CD4-positive, alpha-beta T cell treated with Interleukin-6 for 4 hours (primary cell): ENCODE results near the gene GAB4.
"Not testable (repeated sequence)": the region's sequence is repeated elsewhere in the genome, so short reads cannot be mapped to it uniquely, and the experiment has no call there.

Source experiments
- DNase-seq: peaks from one replicate; pipeline ENCODE4 v3.0.0-alpha.2; 2020; ENCODE audit warnings: mixed read lengths

The GAB4 gene, protein sequence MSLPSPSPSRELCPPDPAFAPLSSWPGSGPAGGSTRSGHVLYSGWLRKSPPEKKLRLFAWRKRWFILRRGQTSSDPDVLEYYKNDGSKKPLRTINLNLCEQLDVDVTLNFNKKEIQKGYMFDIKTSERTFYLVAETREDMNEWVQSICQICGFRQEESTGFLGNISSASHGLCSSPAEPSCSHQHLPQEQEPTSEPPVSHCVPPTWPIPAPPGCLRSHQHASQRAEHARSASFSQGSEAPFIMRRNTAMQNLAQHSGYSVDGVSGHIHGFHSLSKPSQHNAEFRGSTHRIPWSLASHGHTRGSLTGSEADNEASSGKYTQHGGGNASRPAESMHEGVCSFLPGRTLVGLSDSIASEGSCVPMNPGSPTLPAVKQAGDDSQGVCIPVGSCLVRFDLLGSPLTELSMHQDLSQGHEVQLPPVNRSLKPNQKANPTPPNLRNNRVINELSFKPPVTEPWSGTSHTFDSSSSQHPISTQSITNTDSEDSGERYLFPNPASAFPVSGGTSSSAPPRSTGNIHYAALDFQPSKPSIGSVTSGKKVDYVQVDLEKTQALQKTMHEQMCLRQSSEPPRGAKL

GRCh38 chr22:17007852-17008731, at the start of gene GAB4:
TSS of gene GAB4 (minus strand) at chr22:17008222. CDS start at chr22:17008114, 108 bp downstream.
- DNase-seq = no peak

DNA sequence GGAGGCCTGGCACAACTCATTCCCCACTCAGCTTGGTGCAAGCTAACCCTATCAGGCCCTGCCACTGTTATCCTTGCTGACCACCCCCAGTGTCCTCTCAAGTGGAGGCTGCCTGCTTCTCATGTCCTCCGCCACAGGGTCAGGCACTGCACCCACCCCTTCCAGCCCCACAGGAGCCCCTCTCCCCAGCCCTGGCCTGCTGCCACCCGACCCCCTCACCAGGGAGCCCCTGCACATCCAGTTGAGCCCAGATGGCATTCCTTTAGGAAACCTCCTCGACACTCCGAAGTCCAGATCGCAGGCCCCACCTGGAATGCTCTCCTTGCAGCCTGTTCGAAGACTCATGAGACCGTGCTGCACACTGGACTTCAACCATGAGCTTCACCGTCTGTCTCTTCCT, 48.8 kb upstream of the GAB4 start:
- DNase-seq = no peak

- no peak for DNase-seq
Measured at GRCh38 chr22:17056058-17056457, 48.0 kb upstream of the GAB4 start.

DNA sequence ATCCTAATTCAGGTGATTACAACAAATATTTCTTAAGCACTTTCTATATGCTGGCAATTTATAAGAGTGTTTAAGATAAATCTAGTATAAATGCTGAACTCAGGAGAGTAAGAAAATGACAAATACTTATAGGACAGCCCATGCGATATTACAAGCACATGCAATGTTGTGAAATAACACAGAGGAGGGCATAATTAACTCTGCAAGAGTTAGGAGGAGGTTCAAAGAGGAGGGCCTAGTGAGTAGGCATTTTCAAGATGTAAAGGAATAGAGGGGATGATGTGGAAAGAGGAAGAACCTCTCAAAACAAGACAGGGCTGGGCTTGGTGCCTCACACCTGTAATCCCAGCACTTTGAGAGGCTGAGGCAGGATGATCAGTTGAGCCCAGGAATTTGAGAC, 39.6 kb upstream of the GAB4 start:
- no peak for DNase-seq

- DNase-seq = no peak
Measured at GRCh38 chr22:17046566-17047348, 38.7 kb upstream of the GAB4 start.

DNA sequence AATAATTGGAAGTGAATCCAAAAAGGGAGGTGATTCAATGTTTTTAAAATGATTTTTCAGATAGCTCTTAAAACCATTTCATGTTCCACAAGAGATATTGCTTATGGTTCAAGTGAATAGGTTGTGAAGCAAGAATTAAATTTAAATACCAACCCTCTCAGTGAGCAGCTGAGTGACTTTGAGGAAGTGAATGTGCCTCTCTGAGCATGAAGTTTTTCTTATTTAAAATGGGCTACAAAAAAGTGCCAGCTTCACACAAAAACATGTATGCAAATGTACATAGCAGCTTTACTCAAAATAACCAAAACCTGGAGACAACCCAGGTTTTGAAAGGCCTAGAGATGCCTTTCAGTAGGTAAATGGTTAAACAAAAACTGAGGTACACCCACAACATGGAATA, 35.5 kb upstream of the GAB4 start:
- no peak for DNase-seq

GRCh38 chr22:17036842-17037711, 29.1 kb upstream of the GAB4 start:
- DNase-seq = not testable (repeated sequence)

DNA sequence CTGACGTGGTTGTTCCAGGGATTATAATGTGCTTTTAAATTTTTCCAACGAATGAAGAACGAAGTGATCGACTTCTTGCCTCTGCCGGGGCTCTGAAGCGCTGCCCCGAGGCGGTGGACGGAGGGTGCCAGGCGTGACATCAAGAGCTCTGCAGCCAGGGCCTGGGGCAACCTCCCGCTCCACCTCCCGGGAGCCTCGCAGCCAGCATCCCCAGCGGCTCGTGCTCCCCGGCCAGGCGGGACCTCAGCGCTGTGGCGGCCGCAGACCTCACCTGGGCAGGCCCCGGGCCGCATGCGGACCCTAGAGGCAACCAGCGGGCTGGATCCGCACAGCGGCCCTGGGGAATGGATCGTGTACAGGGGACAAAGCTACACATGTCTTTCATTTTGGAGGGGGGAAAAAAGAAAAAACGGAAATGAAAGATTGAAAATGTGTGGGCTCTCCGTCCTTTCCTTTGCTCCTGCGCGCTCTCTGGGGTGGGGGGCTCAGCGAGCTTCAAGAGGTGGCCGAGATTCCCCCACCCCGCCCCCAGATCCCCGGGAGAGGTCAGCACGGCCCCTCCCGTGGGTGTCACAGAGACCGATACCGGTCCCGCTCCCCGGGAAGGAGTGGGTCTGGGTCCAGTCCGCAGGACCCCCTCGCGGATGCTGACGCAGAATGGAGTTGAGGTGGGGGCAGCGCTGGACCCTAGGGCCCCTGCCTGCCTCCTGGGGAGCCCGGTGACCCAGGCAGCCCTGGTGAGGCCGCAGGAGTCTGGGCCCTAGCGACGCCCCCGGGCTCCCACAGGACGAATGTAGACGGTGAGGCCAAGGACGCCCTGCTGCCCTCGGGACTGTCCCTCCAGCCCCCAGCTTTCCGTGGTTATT, 28.2 kb upstream of the GAB4 start:
- not testable (repeated sequence) for DNase-seq

GRCh38 chr22:17035246-17035645, 27.2 kb upstream of the GAB4 start:
- DNase-seq = no peak

DNA sequence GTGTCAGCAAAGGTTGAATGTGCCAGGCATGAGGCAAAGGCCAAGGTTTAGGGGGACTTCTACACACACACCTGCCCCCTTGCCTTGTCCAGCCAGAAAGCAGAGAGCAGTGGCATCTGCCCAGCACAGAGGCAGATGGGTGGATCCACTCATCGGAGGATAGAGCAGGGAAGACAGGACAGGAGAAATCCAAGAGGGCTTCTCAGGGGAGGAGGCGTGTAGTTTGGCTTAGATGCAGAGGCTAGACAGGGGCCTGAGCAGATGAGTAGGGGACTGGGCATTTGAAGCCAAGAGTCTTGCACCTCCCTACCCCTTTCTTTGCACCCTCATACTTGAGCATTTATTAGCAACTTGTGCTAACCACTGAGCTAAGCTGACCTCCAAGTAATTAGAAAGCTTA, 26.5 kb upstream of the GAB4 start:
- not testable (repeated sequence) for DNase-seq

DNA sequence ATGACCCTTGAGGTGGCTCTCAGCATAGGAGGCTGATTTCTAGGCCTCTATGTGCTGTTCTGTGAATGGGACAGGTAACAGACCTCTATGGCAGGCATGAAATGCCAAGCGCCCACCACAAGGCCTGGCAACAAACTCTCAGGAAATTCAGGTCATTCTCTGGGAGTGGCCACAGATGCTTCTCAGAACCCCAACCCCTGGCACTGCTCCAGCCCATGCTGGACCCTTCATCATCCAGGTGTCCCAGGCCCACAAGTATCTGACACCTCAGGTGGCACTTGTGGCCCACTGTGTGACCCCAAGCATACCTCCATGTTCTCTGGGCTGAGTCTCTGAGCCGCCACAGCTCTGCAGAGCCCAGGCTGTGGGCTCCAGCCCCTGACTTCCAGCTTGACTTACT, 24.3 kb upstream of the GAB4 start:
- not testable (repeated sequence) for DNase-seq

DNA sequence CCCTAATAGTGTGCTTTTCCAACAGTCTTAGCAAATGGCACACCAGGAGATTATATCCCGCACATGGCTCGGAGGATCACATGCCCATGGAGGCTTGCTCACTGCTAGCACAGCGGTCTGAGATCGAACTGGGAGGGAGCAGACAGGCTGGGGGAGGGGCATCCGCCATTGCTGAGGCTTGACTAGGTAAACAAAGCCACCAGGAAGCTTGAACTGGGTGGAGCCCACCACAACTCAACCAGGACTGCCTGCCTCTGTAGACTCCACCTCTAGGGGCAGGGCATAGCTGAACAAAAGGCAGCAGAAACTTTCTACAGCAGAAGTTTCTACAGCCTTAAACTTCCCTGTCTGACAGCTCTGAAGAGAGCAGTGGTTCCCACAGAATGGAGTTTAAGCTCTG, 16.4 kb upstream of the GAB4 start:
- DNase-seq = not testable (repeated sequence)

DNA sequence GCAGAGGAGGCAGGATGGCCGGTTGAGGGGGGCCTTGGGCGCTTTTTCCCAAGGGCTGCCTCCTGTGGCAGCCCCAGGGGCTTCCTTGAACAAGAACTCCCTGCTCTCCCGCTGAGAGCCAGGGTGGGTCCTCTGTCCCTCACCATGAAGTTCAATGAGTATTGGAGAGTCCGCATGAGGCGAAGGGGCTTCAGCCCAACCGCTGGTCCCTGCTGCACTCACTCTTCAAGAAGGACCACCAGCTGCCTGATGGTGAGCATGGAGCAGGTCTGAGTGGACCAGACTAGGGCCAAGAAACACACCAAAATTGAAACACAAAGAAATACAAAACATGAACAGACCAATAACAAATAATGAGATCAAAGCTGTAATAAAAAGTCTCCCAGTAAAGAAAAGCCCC, 7.5 kb upstream of the GAB4 start:
- DNase-seq = not testable (repeated sequence)

- DNase-seq = not testable (repeated sequence)
Measured at GRCh38 chr22:17014101-17014440, 6.0 kb upstream of the GAB4 start.

- DNase-seq = no peak
Measured at GRCh38 chr22:17013396-17014100, 5.5 kb upstream of the GAB4 start.

DNA sequence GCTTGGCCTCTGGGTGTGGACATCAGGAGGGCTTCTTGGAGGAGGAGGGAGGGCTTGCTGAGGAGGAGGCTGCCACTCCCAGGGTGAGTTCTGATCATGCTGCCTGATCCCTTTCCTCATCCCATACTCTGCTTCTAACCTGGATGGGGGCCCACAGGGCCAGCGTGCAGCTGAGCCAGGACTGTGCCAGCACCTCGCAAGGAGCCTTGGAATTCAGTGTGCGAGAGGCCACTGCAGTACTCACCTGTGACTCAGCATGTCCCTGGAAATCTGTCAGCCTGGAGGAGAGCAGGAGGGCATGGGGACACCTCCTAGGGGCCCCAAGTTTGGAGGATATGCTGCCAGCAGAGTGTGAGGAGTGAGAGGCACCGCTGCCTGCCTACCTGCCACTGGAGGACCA, 4.2 kb upstream of the GAB4 start:
- DNase-seq = no peak

- DNase-seq = no peak
Measured at GRCh38 chr22:17009640-17010291, 1.7 kb upstream of the GAB4 start.

DNA sequence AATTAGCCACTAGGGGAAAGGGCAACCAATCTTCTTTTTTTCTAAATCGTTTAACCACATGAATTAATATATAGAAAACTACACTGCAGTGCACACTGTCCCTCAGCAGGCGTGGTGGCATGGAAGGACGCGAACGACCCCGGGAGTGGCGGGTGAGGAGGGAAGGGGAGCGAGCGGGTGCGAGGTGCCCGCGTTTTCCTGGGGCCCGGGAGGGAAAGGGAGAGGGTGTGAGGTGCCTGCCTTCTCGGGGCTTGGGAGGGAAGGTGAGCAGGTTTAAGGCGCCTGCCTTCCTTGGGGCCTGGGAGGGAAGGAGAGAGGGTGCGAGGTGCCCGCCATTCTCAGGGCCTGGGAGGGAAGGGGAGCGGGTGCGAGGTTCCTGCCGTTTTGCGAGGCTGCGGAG, 765 bp downstream of the GAB4 start:
- DNase-seq = no peak

GRCh38 chr22:16989915-16990314, 18.1 kb downstream of the GAB4 start:
- no peak for DNase-seq

- no peak for DNase-seq
Measured at GRCh38 chr22:16988257-16988656, 19.8 kb downstream of the GAB4 start.
